DMS79 treated with DMSO at 0.1 percent for 48 hours (cell line): ENCODE results near the gene ALDH1A3.

Source experiments
- DNase-seq: peaks from one replicate; lab custom pipeline; 2025; lab: John Stamatoyannopoulos, UW

Gene ALDH1A3

DNA sequence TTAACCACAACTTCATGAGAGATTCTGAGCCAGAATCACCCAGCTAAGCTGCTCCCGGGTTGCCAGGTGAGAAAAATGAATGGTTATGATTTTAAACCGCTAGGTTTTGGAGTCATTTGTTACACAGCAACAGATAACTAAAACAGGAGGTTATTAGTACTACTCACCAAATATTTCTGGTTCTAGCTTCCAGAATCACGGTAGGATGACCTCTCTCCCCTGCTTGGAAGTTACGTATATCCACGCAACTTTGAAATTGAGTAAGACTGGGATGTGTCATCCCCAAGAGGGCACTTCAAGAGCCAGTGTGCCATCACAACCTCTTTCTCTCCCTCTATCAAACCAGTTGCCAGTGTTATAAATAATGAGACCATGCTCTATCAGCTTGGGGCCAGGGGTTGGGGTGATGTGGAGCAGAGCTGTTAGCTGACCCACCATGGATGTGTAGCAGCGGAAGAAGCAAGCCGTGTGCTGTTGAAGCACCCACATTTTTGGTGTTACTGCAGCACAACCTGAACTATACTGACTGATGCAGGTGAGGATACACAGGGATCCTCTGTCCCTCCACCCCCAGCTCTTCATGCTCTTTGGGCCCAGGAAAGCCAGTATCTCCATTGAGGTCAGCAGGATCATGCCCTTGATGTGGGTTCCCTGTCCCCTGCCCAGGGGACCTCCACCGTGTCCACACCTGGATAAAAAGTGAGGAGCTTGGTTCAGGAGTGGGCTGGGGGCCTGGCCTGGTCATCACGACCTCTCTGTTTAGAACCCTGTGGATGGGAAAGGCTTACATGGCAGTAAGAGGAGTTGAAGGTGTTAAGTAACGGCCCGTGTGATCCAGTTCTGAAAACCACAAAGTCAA lies 19.4 kb upstream of the ALDH1A3 start:
- DNase-seq: no peak

DNA sequence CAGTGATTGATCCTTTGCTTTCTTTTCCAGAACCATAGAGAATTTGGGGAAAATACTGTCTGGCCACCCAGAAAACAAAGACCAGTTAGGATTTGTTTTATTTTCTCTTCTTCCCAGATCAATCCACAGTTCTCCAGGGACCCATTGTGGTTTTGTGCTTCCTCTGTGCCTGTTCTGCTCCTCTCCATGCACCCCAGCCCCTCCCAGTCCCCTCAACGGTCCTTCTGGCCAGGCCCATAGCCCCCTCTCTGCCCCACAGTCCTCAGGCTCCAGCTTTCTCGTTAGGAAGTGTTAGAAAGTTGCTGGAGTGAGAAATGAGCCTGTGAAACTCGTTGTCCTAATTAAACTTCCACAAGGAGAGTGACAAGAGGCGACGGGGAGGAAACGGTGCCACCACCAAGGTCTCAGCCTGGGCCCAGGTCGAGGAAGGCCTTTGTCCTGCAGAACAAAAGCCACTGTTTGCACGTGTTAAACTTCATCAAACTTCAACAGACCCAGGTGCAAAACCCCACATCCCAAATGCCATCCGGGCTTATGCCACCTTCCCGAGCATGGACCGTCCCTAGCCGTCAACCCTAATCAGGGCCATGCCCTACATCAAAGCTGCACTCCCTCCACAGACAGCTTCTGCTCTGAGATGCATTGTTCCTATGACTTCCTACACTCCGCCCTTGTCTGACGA lies 18.7 kb upstream of the ALDH1A3 start:
- no peak for DNase-seq

DNA sequence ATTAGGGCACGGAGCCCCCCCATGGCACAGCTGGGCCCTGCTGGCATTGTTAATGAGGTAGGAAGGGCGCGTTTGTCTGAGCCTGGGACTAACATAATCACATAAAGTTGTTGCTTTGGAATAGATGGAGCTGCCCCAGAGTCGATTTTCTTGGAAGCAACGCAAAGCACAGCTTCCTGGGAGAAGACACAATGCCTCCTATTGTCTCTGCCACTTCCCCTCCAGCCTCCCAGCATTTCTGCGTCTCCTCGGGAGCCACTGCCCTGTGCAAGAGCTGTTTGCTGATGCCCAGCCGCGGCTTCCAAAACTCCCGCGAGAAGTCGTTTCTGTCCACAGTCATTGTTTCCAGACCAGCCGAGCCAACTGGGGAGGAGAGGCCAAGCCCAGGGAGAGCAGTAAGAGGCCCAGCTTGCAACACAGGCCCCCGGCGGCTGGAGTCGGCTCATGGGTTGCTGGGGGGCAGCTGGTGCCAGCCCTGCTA lies 18.1 kb upstream of the ALDH1A3 start:
- DNase-seq: no peak

DNA sequence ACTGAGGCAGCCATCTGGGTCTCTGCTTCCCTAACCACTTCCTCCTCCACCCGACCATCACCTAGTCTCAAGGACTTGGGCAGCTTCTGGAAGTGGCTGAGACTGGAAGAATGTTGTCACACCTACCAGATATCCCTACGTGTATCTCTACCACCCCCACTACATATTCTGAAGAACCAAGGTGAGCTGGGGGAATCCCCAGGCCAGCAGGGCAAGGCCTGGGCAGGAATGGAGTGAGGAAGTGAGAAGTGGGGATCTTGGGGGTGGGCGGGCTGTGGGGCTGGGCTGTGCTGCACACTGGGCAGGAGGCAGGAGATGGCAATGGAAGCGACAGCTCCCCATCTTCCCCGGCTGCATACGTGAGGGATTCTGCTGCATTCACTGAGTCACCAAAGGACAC lies 17.5 kb upstream of the ALDH1A3 start:
- DNase-seq: no peak

DNA sequence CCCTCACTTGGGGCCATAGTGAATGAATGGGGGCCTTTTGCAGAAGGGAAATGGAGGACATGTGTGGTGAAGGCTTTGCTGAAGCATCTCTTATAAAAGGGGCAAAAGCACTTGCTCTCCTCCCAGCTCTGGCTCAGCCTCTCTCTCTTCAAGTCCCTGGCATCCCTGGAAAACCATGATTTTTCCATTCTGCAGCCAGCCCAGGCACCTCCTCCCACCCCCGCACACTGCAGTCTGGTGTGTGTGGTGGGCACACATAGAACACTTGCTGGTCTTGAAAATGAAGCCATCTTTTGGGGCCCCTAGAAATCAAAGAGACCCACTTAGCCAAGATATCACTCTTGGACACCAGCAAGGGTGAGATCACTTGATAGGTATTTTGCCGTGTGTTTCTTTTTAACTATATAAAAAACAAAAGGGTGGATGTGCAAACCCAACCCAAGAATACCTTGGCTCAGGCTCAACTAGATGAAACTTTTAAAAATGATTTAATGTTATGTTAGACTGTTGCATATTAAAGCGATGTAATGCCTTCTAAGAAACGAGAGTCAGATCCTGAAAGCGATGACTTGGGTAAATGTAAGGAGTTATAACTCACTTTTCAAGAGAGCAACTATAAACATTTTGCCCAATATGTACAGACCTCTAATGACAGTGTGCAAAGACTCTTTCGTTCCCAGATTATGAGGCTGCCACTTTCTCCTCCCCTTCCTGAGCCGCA lies 16.4 kb upstream of the ALDH1A3 start:
- no peak for DNase-seq

DNA sequence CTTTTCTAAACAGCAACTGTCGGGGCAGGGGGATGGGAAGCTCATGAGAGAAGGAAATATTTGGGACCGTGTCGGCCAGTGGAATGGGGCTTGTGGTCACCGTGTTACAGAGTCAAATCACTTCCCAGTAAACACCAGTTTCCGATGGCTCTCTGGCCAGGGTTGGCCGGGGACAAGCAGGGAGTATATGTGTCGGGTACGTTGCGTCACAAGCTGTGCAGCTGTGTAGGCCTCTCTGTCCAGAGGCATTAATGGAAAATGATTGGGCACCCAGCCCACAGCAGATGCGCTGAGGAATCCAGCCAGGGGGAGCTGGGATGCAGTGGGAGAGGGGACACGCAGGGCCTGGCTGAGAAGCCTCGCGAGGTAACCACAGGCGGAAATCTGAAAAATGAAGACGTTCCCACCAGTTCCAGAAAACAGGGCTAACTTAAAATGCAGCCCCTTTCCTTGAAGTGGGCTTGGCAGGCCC lies 15.8 kb upstream of the ALDH1A3 start:
- no peak for DNase-seq

DNA sequence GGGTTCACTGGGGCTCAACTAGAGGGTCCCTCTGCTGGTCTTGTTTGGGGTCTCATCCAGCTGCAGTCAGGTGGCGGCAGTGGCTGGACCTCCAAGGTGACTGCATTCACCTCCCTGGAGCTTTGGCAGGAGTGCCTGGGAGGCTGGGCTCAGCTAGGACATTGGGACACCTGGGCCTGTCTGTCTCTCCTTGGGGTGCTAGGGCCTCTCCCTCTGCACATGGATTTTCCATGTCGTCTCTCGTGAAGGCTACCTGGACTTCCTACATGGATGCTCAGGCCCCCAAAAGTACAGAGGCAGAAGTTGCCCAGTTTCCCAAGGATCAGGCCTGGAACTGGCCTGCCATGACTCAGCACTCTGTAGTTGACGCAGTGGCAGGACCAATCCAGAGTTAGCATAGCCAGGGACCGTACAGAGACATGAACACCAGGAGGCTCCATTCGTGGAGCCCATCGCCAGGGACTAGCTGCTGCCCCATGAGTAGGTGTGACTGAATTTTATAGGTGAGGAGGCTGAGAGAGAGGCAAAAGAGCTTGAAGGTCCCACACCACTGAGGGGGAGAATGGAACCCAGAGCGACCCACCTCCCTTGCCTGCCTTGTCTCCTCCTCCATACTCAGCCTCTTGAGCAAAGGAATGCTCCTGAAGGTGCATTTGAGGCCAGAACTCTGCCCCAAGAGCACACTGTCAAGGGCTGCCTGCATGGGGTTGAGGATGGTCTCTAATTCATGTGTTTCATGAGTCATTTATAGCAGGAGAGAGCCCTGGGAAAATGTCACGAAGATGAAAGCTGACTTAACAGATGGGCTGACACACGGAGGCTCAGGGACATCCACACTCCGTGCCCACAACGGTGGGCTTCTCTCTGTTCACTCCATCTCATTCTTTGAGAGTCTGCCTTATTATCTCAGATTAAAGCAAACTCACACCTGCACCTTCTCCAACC lies 13.0 kb upstream of the ALDH1A3 start:
- no peak for DNase-seq

DNA sequence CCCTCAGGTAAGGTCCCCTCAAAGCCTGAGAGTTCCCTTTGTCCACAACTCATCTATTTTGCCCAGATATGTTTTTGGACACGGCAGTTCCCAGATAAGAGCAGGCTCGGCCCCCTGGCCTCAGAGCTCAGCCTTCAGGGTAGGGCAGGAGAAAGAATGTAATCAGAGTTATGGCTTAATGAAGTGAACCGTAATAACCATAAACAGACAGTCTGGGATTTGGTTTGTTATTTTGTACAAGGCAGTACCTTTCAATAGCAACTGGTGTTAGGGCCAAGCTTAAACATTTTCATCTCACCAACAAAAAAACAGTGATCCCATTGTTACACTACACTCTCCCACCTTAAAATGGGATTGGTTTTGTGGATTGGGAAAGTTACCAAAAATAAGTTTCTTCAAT lies 12.2 kb upstream of the ALDH1A3 start:
- DNase-seq: no peak

DNA sequence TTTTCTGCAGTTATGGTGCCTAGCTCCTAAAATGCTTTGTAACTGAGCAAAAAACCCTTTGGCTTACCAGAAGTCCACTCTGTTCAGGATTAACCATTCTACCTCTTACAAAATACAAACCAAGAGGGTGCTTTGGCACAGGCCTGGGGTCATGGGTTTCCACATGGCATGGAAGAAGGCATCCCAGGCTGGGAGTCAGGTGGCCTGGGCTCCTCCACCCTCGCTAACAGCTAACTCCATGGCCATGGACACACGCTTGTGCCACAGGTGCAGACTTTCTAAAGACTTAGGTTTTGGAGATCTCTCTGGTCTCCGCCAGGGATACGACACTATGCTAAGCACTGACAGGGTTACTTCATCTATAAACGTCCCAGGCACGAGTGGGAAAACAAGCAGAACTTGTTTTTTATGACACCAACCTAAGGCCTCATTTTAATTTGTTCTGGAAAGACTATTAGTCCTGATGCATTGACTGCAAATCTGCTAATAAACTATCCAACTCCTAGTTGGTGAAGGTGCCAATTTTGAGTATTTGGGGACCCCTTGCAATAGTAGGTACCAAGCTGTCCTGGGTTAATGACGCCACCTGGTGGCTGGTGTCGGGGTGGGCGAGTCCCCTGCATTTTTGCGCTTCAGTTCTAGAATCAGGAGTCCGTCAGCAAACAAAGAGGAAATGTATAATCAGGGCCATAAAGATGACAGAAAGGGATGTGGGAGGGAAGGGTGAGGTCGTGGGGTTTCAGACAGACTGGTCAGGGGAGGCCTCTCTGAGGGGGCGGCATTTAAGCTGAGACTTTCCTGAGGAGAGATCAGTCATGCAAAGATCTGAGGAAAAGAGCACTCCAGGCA lies 10.3 kb upstream of the ALDH1A3 start:
- DNase-seq: no peak

DNA sequence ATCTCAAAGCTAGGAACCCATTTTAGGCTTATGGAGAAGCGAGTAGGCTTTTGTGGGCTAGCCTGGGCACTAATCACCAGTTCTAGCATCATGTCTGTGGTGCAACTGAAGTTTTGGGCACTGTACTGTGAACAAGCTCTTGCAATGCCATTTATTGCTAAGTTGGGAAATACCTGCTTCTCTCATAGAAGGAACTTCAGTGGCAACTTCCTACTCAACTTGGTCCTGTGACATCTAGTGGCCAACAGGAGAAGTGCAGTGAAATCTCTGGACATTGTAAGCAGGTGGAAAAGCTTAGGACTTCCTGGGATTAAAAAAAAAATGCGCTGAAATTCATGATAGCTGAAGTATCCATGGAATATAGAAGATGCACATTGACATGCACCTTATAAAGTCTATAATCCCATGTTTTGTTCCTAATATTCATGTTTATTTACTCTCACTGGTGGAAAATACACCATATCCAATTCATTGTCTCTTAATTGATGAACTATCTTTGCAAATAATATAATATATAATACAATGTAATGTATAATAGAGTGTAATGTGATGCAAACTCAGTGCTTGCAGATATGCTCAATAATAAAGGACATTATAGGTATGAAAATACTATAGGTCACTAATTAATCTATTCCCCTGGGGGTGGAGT lies 6.5 kb upstream of the ALDH1A3 start:
- peak; percentile 48 for DNase-seq

DNA sequence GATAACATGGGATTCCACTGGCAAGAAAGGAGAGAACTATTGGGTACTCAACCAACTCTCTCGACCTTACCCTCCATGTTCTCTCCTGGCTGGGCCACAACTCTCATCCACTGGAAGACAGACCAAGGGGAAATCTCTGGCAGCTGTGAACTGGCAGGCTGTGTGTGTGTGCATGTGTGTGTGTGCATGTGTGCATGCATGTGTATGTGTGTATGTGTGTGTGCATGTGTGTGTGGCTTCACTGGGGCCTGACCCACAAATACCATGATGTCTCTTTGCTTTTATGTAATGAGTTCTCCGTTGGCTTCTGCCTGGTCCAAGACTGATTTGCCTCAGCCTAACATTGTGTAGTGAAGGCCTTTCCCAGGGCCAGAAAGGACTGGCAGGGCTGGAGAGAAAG lies 4.1 kb upstream of the ALDH1A3 start:
- no peak for DNase-seq

DNA sequence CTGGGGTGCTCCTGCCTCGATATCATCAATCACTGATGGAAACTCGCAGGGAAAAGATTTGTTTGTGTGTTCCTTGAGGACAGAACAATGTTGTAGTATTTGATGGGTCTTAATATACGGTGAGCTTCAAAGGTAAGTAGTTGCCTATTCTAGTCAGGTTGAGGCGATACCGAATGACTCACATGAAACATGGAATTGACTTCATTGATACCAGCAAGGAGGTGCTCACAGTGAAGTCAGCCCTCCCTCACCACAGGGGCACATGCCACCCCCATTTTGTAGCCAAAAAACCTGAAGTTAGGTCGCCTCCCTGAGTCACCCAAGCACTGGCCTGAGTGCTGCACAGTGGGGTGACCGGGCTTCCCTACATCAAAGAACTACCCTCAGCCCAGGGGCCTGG lies 3.7 kb upstream of the ALDH1A3 start:
- no peak for DNase-seq

DNA sequence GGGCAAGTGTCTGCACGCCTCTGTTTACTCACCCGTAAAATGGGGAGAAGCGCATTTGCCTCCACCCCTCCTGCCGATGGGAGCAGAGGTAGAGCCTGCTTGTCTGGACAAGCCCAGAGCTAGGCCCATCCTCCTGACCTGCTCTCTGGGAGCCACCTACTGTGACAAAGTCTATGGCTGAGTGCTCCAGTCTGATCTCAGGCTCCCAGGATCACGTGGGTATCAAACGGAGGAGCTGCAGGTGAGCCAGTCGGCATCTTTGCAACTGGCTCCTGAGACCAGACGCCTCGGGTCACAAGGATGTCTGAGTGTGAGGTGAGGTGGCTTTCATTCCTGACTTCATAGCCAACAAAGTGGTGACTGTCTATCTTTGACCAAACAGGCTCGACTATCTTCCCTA lies 2.1 kb upstream of the ALDH1A3 start:
- peak; percentile 39 for DNase-seq

DNA sequence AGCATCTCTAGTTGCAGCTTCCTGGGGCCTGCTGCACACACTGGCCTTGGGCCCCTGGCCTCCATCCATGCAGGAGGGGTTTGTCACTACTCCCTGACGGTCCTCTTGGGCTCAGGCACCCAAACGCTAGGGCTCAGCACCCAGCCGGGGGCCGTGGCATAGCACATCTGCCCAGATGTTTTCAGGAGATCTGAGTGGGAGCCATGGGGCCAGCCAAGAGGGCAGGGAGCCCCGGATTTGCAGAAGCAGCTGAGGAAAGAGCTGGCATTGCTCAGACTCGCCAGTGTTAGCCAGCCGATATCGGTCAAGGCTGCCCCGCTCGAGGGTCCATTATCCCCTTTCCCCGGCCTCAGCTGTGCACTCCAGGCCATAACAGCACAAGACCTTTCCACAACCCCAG lies 1.5 kb upstream of the ALDH1A3 start:
- DNase-seq: no peak

DNA sequence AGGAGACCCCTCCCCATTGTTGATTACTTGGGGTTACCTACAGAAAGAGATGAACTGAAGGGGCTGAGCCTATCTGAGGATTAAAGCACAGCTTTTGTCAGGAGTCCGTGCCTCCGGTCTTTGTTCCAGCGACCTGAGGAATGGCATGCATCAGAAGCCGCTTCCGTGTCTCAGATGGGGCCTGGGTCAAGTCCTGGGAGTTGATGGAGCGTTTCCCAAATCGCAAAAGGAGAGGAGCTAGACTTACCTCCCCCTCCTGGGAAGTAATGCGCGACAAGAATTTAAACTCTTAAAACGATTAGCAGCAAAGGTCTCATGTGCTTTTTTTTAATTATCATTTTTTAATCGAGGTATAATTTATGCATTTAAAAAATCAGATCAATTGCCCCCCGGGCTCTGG lies 983 bp upstream of the ALDH1A3 start:
- no peak for DNase-seq

DNA sequence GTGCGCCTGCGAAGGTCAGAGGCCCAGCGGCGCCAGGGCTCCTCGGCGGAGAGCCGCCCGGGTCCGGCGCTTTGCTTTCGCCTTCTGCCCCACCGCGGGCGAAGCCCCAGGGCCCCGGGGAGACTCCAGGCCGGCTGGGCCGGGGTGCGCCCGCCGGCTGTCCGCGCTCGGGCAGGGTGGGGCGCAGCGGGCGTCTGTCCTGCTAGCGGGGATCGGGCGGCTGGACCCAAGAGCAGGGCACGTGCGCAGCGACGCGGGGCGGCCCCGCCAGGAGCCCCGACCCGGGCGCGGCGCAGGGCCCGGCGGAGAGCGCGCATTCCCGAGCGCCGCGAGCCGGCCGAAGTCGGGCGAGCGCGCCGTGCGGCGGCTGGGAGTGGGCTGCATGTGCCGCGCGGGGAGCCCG lies 569 bp upstream of the ALDH1A3 start:
- no peak for DNase-seq

DNA sequence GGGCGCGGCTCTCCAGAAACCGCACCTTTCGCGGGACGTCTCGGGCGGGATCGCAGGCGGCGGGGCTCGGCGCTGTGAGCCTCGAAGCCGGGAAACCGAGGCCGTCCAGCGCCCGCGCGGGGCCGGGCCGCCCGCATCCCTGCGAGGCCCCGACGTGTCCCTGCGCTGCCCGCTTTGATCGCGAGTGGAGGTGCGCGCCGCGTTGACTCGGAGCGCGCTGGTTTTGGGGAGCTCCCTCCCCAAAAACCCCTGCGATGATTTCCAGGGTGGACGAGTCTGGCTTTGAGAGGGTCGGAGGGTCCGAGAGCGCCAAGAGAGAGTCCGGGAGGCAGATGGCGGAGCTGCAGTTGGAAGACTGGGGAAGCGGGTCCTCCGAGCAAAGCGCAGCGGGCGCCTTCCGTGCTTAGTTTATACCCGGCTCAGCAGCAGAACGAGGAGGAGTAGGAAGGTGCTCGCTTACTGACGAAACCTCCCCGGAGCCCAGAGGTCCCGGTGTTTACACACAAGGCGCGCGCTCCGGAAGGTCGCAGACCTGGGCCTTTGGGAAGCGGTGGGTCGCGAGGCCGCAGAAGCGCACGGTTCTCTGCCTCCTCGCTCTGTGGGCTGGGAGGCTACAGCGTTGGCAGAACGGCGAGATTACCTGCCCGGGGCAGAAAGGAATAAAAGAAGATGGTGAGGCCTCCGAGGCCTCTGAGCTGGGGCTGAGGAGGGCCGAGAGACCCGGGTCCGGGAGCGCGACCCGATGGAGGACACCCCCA lies 687 bp downstream of the ALDH1A3 start:
- no peak for DNase-seq

DNA sequence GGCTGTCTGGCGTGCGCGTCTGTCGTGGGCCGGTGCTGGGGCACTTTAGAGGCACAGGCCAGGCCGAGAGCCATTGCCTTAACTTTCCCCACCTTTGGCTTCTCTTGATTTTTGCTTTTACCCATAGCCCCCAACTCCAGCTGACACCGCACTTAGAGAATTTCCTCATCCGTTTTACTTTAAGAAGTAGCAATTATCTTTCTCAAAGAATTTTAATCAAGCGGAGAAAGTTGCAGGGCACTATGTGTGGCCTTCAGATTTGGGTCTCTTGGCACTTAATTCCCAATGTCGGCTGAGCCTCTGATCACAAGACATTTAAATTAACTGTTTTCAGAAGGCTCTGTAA lies 1.2 kb downstream of the ALDH1A3 start:
- no peak for DNase-seq

DNA sequence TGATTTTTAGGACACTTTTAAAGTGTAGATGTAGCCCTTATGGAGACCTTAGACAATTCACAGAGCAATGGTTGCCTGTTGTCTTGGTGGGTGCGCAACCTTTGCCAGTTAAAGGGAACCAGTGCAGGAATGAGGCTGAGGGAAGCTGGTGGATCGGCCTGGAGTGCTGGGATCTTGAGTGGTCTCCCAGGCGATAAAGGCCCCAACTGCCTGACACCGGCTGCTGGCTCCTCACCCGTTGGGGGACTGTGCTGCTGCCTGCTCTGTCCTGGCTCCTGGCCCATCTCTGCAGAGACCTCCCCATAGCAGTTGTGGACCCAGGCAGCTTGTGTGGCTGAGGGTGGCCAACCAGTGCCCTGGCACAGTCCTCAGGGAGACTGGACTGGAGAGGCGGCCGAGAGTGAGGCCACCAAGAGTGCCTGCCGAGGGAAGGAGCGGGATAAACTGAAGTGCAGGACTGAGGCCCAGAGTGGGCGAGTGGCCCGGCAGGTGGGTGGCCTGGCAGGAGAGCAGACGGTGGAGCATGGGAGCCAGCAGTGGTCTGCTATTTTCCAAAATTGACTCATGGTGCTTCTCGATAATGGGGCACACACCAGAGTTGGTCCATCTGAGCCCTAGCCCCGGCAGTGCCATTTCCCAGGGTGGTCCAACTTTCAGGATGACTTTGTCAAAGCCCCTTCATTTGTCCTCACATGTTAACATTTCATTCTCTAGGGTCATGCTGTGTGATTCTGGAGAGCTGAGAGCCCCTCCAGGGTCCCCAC lies 2.1 kb downstream of the ALDH1A3 start:
- no peak for DNase-seq
